K562 (cell line): ENCODE measurements around the gene CRTC3. TPM values are rescaled to one million over a fixed set of nuclear protein-coding genes. Genes with fewer than 3 reads are reported as not detected.

ENCODE experiments used
- CTBP1 ChIP-seq: fragments of 450-650 bp; IDR thresholded peaks from 2 replicates; pipeline ENCODE4 v1.6.1; 2016; ENCODE audit warnings: borderline replicate concordance
- ETV6 ChIP-seq, 3 experiments: fragments of 150-350 bp in 1 of 3; sonication (generic) in 1 of 3; formaldehyde crosslinking in 1 of 3; IDR thresholded peaks; 2 replicates each; pipeline versions ENCODE4 v1.6.1 to v1.8.0; 2014 to 2022; ENCODE audit warnings: borderline replicate concordance in 2 of 3, low read depth in 2 of 3, antibody characterized with exemption in 1 of 3, low read length in 1 of 3, mild to moderate bottlenecking in 1 of 3, missing genetic modification reagents in 1 of 3
- NCOA4 ChIP-seq: fragments of 450-650 bp; IDR thresholded peaks from 2 replicates; pipeline ENCODE4 v1.6.1; 2018; ENCODE audit warnings: mild to moderate bottlenecking; ENCODE audit not compliant: partially characterized antibody
- NCOA6 ChIP-seq: fragments of 450-650 bp; IDR thresholded peaks from 2 replicates; pipeline ENCODE4 v1.6.1; 2017; ENCODE audit warnings: mild to moderate bottlenecking
- PKNOX1 ChIP-seq: fragments of 450-650 bp; IDR thresholded peaks from 2 replicates; pipeline ENCODE4 v1.6.1; 2016
- RBM14 ChIP-seq: fragments of 200-400 bp; formaldehyde crosslinking; IDR thresholded peaks from 2 replicates; pipeline ENCODE4 v1.6.1; 2018; ENCODE audit warnings: low read depth, mild to moderate bottlenecking, low read length, moderate library complexity, borderline replicate concordance; ENCODE audit not compliant: insufficient read depth
- SMAD2 ChIP-seq: fragments of 150-350 bp; IDR thresholded peaks from 2 replicates; pipeline ENCODE4 v1.6.1; 2014; ENCODE audit warnings: low read depth, mild to moderate bottlenecking, low read length
- TBP ChIP-seq: optimal IDR thresholded peaks from 2 replicates; pipeline ENCODE3; 2011; ENCODE audit warnings: low read depth, low read length, improper control_type of control experiment
- TOE1 ChIP-seq, 2 experiments: fragments of 450-650 bp in 1 of 2; sonication (generic) in 1 of 2; formaldehyde crosslinking in 1 of 2; IDR thresholded peaks; 2 replicates each; pipeline versions ENCODE4 v1.7.1 to v1.8.0; 2016 to 2022; ENCODE audit warnings: borderline replicate concordance in 2 of 2, mild to moderate bottlenecking in 2 of 2, antibody characterized with exemption in 1 of 2, inconsistent platforms in 1 of 2, low read depth in 1 of 2, missing genetic modification reagents in 1 of 2, moderate library complexity in 1 of 2
- ZNF3 ChIP-seq: fragments of 250-450 bp; sonication (Bioruptor Pico); IDR thresholded peaks from 2 replicates; pipeline ENCODE4 v1.5.0; 2021; ENCODE audit warnings: mild to moderate bottlenecking, moderate library complexity
- ZNF316 ChIP-seq: fragments of 450-650 bp; IDR thresholded peaks from 2 replicates; pipeline ENCODE4 v1.6.1; 2016
- ZNF384 ChIP-seq: IDR thresholded peaks from 2 replicates; pipeline ENCODE4 v1.6.1; 2012; ENCODE audit warnings: low read depth, low read length, improper control_type of control experiment
- ZNF75A ChIP-seq: fragments of 450-650 bp; formaldehyde crosslinking; IDR thresholded peaks from 2 replicates; pipeline ENCODE4 v1.4.0; 2020; ENCODE audit warnings: mild to moderate bottlenecking
- polyA plus RNA-seq, 8 experiments: library from polyadenylated mRNA; depleted of rRNA in 4 of 8; stranded (reverse) in 5 of 8; unstranded in 3 of 8; fragments of >200 nt; fragmentation: Nextera tagmentation in 2 of 8; fragmentation: Illumina TruSeq in 1 of 8; extraction: Ambion mirVana in 2 of 8; extraction: Trizol in 1 of 8; gene quantifications; 2 replicates each; pipeline versions ENCODE4 v1.2.1 to v1.2.3, GENCODE V29; 2011 to 2014; ENCODE audit warnings: inconsistent platforms in 1 of 8, missing spikeins in 1 of 8
- total RNA-seq, 7 experiments: library from RNA; depleted of rRNA in 6 of 7; stranded (reverse); fragments of >200 nt in 6 of 7; fragmentation: Illumina TruSeq in 2 of 7; extraction: Trizol in 2 of 7; gene quantifications; 2 replicates each; pipeline versions ENCODE4 v1.2.1 to v1.2.3, GENCODE V29; 2011 to 2021; ENCODE audit warnings: low replicate concordance in 1 of 7
- TF ChIP-seq, protein P1 (sequence below), 2 experiments: IDR thresholded peaks in 1 of 2; conservative IDR thresholded peaks in 1 of 2; 2 replicates each; pipeline ENCODE4 v1.6.1; 2016; ENCODE audit warnings: low read depth in 2 of 2, mild to moderate bottlenecking in 1 of 2, missing compliant biosample characterization in 1 of 2, missing genetic modification characterization in 1 of 2, moderate library complexity in 1 of 2
- TF ChIP-seq, protein P2 (sequence below): fragments of 450-650 bp; IDR thresholded peaks from 2 replicates; pipeline ENCODE4 v1.6.1; 2017; ENCODE audit warnings: antibody characterized with exemption
- TF ChIP-seq, protein P3 (sequence below): fragments of 250-450 bp; sonication (Bioruptor Pico); IDR thresholded peaks from 2 replicates; pipeline ENCODE4 v1.8.0; 2022; ENCODE audit warnings: inconsistent platforms, mild to moderate bottlenecking, moderate library complexity, borderline replicate concordance

Gene CRTC3
- total and polyA plus RNA-seq, 9 of the 15 experiments (the other 6 are each of a cell fraction or from before 2014, with no cell fraction given) = 1.2 to 19.0 (median 11.6) TPM

GRCh38 chr15:90685591-90686434 is 156.1 kb downstream of the CRTC3 start (continued):
- TF ChIP-seq ZNF75A (CRISPR knock-in tag) = no peak
- no peak for TF ChIP-seq NCOA4
- no peak for TF ChIP-seq TBP
- TF ChIP-seq, protein P1, sequence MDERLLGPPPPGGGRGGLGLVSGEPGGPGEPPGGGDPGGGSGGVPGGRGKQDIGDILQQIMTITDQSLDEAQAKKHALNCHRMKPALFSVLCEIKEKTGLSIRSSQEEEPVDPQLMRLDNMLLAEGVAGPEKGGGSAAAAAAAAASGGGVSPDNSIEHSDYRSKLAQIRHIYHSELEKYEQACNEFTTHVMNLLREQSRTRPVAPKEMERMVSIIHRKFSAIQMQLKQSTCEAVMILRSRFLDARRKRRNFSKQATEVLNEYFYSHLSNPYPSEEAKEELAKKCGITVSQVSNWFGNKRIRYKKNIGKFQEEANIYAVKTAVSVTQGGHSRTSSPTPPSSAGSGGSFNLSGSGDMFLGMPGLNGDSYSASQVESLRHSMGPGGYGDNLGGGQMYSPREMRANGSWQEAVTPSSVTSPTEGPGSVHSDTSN (CRISPR knock-in tag; IDR thresholded peaks at IDR 0.05; ENCODE audit: low read depth) = no peak
- TF ChIP-seq, protein P1 (tag; conservative IDR thresholded peaks at IDR 0.05; ENCODE audit: low read depth) = peak; percentile 54
- TF ChIP-seq RBM14 = no peak
- no peak for TF ChIP-seq TOE1 (IDR thresholded peaks at IDR 0.05; ENCODE audit: borderline replicate concordance)
- no peak for TF ChIP-seq TOE1 (CRISPR knock-in tag; IDR thresholded peaks at IDR 0.05; ENCODE audit: borderline replicate concordance, low read depth)
- no peak for TF ChIP-seq ZNF3 (CRISPR knock-in tag)
- TF ChIP-seq, protein P2, sequence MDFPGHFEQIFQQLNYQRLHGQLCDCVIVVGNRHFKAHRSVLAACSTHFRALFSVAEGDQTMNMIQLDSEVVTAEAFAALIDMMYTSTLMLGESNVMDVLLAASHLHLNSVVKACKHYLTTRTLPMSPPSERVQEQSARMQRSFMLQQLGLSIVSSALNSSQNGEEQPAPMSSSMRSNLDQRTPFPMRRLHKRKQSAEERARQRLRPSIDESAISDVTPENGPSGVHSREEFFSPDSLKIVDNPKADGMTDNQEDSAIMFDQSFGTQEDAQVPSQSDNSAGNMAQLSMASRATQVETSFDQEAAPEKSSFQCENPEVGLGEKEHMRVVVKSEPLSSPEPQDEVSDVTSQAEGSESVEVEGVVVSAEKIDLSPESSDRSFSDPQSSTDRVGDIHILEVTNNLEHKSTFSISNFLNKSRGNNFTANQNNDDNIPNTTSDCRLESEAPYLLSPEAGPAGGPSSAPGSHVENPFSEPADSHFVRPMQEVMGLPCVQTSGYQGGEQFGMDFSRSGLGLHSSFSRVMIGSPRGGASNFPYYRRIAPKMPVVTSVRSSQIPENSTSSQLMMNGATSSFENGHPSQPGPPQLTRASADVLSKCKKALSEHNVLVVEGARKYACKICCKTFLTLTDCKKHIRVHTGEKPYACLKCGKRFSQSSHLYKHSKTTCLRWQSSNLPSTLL = no peak
- no peak for TF ChIP-seq SMAD2
- TF ChIP-seq NCOA6 = no peak
- TF ChIP-seq PKNOX1 = peak; percentile 67
- TF ChIP-seq, protein P3, sequence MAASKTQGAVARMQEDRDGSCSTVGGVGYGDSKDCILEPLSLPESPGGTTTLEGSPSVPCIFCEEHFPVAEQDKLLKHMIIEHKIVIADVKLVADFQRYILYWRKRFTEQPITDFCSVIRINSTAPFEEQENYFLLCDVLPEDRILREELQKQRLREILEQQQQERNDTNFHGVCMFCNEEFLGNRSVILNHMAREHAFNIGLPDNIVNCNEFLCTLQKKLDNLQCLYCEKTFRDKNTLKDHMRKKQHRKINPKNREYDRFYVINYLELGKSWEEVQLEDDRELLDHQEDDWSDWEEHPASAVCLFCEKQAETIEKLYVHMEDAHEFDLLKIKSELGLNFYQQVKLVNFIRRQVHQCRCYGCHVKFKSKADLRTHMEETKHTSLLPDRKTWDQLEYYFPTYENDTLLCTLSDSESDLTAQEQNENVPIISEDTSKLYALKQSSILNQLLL = no peak
- TF ChIP-seq ZNF316 = peak; percentile 96
- no peak for TF ChIP-seq ZNF384
- TF ChIP-seq CTBP1 = peak; percentile 21; the same call in 1 of the 2 replicates
- no peak for TF ChIP-seq ETV6 (IDR thresholded peaks at IDR 0.05; ENCODE audit: borderline replicate concordance in 1 of 2, low read depth in 2 of 2, low read length in 1 of 2)
- no peak for TF ChIP-seq ETV6 (CRISPR knock-in tag; IDR thresholded peaks at IDR 0.05; ENCODE audit: borderline replicate concordance)
